Prostate gland (tissue), 2 donors: Measurements from ENCODE around the gene PDE9A. TPM values are rescaled to one million over a fixed set of nuclear protein-coding genes. Genes with fewer than 3 reads are reported as not detected.

ENCODE experiments used
- DNase-seq: peaks from one replicate; pipeline ENCODE4 v3.0.0-alpha.2; 2019; ENCODE audit warnings: low spot score
- H3K27ac ChIP-seq, 2 donors: fragments of 200-600 bp; sonication (generic); 2 replicates each; pipeline ENCODE4 v1.5.1; 2017 to 2019
- H3K27me3 ChIP-seq: fragments of 200-600 bp; sonication (generic); replicated peaks from 2 replicates; pipeline ENCODE4 v1.5.1; 2019; ENCODE audit not compliant: insufficient read depth
- H3K36me3 ChIP-seq, 2 donors: fragments of 200-600 bp; sonication (generic); 1 replicate in 1 of 2; 2 replicates in 1 of 2; pipeline versions ENCODE4 v1.5.1 to v1.8.1; 2017 to 2019
- H3K4me1 ChIP-seq: fragments of 200-600 bp; sonication (generic); replicated peaks from 2 replicates; pipeline ENCODE4 v1.5.1; 2019
- H3K4me3 ChIP-seq, 2 donors: fragments of 200-600 bp; sonication (generic); 2 replicates each; pipeline ENCODE4 v1.5.1; 2017 to 2019
- H3K9me3 ChIP-seq: fragments of 200-600 bp; sonication (generic); 2 replicates; pipeline ENCODE4 v1.5.1; 2017
- CTCF ChIP-seq, 4 experiments: fragments of 200-600 bp in 2 of 4; fragments of 450-650 bp in 2 of 4; sonication (generic) in 2 of 4; IDR thresholded peaks; 1 replicate in 3 of 4; 2 replicates in 1 of 4; pipeline ENCODE4 v1.5.1; 2016 to 2019; ENCODE audit warnings: antibody characterized with exemption in 4 of 4, mild to moderate bottlenecking in 2 of 4, moderate library complexity in 2 of 4
- POLR2A ChIP-seq: fragments of 450-650 bp; IDR thresholded peaks from one replicate; pipeline ENCODE4 v1.6.1; 2016; ENCODE audit warnings: antibody characterized with exemption, mild to moderate bottlenecking
- POLR2AphosphoS5 ChIP-seq: sonication (generic); formaldehyde crosslinking; IDR thresholded peaks from one replicate; pipeline ENCODE4 v1.6.1; 2017; ENCODE audit warnings: antibody characterized with exemption
- WGBS: methylation state at CpG from one replicate; pipeline ENCODE4 v1.1.5; 2018; 5-methylcytosine and 5-hydroxymethylcytosine counted together
- intact Hi-C: fragments of 100-400 bp; cut with DNase I; formaldehyde crosslinking; loops from one replicate; pipeline ENCODE4 v1.14.2; 2022
- total RNA-seq, 2 donors: library from RNA; depleted of rRNA; stranded (reverse); fragments of >200 nt; gene quantifications; one replicate each; pipeline ENCODE4 v1.1.0, GENCODE V29; 2016

PDE9A gene
- total RNA-seq, 2 donors from 2014 or later, result 80.0 to 93.6 TPM

GRCh38 chr21:42646076-42646825 is 7.2 kb upstream of the PDE9A start:
- H3K27ac ChIP-seq, result no peak overlapping the region
- intact Hi-C loops, result no loop called here
- 90% methylated on average over 14 of the region's 14 CpGs for WGBS
- no peaks in the 10 kb centered on the region for H3K27me3 ChIP-seq
- DNase-seq, result no peak
- H3K36me3 ChIP-seq, result no peaks in the 10 kb centered on the region
- H3K9me3 ChIP-seq, result no peaks in the 10 kb centered on the region
- H3K4me1 ChIP-seq, result no peaks in the 10 kb centered on the region
- no peak for TF ChIP-seq POLR2AphosphoS5
- no peak for TF ChIP-seq POLR2A
- TF ChIP-seq CTCF (IDR thresholded peaks at IDR 0.05), result no peak
- no peak overlapping the region for H3K4me3 ChIP-seq

GRCh38 chr21:42646836-42647235 is 6.6 kb upstream of the PDE9A start:
- Histone ChIP-seq H3K9me3 (no peaks in the 10 kb centered on the region), H3K36me3 (no peaks in the 10 kb centered on the region), H3K4me1 (no peaks in the 10 kb centered on the region), H3K27me3 (no peaks in the 10 kb centered on the region), H3K27ac (no peak overlapping the region), H3K4me3 (no peak overlapping the region)
- intact Hi-C loops, result no loop called here
- DNase-seq, result no peak
- 92% methylated on average over 14 of the region's 14 CpGs for WGBS
- no peak for TF ChIP-seq POLR2A
- TF ChIP-seq CTCF (IDR thresholded peaks at IDR 0.05), result no peak
- TF ChIP-seq POLR2AphosphoS5, result no peak

GRCh38 chr21:42648606-42649005 is 4.8 kb upstream of the PDE9A start:
- no peak overlapping the region for H3K27ac ChIP-seq
- intact Hi-C loops, result no loop called here
- no peak for DNase-seq
- TF ChIP-seq POLR2AphosphoS5 (no peak), POLR2A (no peak), CTCF (IDR thresholded peaks at IDR 0.05) (no peak)
- H3K36me3 ChIP-seq, result no peaks in the 10 kb centered on the region
- no peaks in the 10 kb centered on the region for H3K4me1 ChIP-seq
- no peak overlapping the region for H3K4me3 ChIP-seq
- no peaks in the 10 kb centered on the region for H3K27me3 ChIP-seq
- no peaks in the 10 kb centered on the region for H3K9me3 ChIP-seq
- WGBS, result 92% methylated on average over 8 of the region's 8 CpGs

GRCh38 chr21:42649122-42650032 is 4.0 kb upstream of the PDE9A start:
- Histone ChIP-seq H3K4me3 (no peak overlapping the region), H3K27ac (no peak overlapping the region), H3K27me3 (no peaks in the 10 kb centered on the region), H3K4me1 (no peaks in the 10 kb centered on the region), H3K9me3 (no peaks in the 10 kb centered on the region), H3K36me3 (no peaks in the 10 kb centered on the region)
- TF ChIP-seq POLR2A (no peak), CTCF (IDR thresholded peaks at IDR 0.05) (no peak), POLR2AphosphoS5 (no peak)
- intact Hi-C loops, result loop anchor here (5.0 to 10.0 kb wide), 2 partner anchors 57 to 85 kb away; no protein-coding TSS in a partner anchor
- 92% methylated on average over 24 of the region's 24 CpGs for WGBS
- no peak for DNase-seq
